DMS153 (cell line): ENCODE results near the gene PPIL6.
"Not testable (repeated sequence)": the region's sequence is repeated elsewhere in the genome, so short reads cannot be mapped to it uniquely, and the experiment has no call there.

Experiments used
- DNase-seq: peaks from one replicate; lab custom pipeline; 2025; lab: John Stamatoyannopoulos, UW

PPIL6 gene

DNA sequence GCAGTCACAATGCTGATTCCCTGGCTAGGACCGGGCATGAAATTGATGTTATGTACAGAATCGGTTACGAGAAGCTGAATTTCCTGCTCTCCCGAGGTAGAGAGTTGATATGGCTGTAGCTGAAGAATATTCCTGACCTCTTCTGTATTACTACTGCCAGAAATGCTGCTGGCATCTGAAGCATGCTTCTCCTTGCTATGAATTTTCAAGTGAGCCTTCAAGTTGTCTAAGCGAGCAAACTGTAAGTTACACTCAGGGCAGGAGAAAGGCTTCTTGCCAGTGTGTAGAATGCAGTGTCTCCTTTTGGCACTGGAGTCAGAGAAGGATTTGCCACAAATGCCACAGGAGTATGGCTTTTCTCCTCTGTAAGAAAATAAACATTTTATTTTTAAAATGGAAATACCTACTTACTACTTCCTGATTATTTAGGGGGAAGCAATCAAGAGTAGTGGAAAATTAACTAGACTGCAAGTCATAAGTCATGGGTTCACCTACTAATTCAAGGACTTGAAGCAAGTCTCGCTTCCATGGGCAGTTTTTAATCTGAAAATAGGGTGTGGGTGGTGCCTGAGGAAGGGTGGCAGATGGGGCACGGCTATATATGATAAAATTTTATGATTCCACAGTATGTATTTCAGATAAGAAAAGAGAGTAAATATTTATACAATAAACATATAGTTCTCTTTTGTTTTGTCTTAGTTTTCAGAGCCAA, 25.9 kb upstream of the PPIL6 start:
- no peak for DNase-seq

DNA sequence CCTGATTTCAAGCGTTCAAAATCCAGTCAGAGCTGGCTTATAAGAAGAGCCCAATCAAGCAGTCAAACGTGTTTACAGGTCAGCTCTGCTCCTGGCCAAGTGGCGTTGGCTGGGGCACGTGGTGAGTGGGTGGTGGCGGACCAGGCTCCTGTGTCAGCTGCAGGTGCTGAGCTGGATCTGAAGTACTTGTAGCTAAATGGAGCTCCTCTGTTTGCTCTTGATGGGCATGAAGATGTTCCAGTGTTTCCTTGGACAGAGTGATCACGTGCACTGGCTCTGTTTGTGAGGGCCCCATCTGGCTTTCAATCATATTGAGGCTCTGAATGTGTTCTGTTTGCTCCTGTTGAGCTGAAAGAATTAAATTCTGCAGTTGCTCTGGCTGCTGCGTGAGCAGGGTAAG, 25.3 kb upstream of the PPIL6 start:
- DNase-seq = peak; percentile 92

DNA sequence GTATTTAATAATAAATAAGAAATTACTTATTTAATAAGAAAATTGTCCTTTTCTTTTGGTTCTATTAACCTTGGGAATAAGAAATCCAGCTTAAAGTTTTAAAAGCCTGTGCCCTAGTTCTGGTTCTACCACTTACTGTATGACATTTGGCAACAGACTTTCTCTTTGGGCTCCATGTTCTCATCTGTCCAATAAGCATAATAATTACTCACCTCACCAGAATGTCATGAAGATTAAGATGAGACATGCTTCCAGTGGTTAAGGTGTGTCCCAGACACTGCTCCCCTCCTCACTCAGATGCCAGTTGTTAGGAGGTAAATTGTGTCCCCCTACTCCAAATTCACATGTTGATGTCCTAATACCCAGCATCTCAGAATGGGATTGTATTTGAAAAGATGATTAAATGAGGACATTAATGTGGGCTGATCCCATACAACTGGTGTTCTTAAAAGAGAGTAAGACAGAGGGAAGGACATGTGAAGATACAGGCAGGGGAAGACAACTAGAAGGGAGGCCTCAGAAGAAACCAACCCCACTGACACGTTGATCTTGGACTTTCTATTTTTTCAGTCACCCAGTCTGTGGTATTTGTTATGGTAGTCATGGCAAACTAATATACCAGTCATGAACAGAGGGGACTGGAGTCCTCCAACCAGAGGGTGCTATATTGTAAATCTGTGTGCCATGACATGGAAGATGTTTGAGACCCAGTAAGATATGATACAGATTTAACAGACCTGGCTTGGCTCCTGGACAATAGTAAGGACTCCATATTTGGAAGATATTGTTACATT, 21.5 kb upstream of the PPIL6 start:
- no peak for DNase-seq

DNA sequence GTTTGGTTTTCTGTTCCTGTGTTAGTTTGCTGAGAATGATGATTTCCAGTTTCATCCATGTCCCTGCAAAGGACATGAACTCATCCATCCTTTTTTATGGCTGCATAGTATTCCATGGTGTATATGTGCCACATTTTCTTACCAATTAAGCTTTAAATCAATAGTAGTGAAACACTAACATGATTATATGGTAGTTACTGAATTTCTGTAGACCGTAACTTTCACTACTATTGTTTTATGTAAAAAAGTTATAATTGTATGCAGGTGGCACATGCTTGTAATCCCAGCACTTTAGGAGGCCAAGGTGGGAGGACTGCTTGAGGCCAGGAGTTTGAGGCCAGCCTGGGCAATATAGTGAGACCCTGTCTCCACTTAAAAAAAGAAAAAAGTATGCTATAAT, 20.8 kb upstream of the PPIL6 start:
- DNase-seq = not testable (repeated sequence)

DNA sequence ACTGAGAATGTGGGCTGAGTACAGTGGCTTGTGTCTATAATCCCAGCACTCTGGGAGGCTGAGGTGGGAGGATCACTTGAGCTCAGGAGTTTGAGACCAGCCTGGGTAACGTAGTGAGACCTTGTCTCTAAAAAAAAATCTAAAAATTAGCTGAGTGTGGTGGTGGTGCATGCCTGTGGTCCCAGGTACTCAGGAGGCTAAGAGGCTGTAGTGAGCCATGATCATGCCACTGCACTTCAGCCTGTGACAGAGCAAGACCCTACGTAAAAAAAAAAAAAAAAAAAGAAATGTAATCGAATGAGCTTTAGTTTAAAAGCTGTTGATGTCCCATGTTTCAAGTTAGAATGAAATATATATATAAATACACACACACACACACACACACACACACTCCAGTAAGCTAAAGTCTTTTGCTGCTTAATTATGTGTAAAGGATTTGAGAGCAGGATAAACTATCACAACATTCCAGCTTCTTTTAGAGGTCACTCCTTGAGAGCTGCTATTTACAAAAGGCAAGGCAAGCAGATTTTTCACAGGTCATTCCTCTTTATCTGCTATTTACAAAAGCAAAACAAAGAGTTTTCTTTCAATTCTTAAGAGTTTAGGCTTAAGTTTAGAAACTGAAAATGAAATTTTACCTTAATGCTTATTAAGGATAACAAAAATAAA, 19.9 kb upstream of the PPIL6 start:
- no peak for DNase-seq

DNA sequence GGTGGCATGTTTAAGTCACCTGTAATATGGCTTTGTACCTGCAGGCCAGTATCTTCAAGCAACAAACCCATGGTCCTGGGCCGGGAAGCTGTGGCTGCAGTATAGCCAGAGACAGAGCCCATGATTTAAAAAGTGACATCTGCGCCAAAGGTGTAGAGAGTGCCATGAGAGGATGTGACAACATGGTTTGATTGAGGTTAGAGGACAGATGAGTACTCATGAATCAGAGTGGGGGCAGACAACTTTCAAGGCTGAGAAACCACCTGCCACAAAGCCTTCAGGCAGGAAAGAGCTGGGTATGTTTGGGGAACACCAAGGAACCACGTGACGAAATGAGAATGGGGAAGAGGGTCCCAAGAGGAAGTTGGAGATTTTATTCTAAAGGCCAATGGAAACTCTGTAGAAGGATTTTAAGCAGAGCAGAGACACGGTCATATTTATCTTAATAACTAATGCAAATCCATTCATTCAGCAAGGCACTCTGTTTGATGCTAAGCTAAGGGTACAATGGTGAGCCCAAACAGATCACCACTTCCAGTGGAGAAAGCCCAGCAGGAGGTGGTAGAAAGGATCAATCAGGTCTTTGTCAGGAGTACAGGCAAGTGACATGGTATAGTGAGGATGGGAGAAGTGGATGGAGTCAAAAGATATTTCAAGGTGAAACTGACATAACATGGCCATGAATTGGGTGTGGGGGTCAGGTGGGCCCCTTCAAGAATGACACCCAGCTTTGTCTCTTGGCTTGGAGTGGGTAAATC, 18.5 kb upstream of the PPIL6 start:
- no peak for DNase-seq

DNA sequence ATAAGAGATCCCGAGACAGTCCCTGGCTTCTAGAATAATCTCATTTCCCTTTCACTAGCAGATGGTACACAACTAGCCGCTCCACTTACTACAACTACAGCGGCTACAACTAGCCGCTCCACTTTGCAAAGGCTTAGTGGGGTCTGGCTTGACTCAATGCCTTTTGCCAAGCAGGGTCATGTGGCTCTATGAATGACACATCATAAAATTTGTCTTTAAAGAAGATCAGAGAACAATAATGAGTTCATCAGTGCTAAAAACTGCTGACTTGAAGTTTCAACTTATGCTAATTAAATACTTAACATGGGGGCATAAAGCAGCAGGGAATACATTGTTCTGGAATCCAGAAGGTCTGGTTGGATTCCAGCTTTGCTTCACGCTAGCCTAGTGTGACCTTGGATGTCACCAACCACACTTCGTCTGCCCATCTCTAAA, 17.2 kb upstream of the PPIL6 start:
- no peak for DNase-seq

DNA sequence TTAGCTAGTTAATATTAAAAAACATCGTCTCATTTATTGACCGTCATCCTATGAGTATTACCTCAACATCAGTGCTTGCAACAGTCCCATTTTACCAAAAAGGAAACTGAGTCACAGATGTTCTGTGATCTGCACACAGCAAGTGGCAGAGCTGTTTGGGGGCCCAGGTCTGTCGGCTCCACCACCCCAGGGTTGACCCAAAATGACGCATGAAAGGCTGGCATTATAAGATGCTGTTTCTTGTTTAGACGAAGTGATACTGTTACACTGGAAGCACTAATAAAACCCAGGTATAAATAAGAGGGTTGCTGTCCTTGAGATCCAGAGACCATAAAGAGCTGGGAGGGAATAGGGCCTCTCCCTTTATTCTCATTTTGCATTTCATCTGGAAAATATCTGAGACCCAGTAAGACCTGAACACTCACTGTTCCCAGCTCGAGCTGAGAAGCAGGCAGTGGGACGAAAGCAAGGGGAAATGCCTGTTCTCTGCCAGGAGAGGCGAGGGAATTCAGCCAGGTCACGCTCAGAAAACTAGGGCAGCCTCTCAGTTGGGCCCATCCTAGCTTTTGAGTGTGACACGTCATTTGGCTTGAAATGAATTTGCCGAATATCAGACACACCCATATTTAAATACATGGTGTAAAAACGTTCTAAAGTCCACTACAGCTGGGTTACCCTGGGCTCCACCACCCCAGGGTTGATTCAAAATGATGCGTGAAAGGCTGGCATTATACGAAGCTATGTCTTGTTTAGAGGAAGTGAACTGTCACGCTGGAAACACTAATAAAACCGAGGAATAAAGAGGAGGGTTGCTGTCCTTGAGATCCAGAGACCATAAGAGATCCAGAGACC, 16.5 kb upstream of the PPIL6 start:
- no peak for DNase-seq

DNA sequence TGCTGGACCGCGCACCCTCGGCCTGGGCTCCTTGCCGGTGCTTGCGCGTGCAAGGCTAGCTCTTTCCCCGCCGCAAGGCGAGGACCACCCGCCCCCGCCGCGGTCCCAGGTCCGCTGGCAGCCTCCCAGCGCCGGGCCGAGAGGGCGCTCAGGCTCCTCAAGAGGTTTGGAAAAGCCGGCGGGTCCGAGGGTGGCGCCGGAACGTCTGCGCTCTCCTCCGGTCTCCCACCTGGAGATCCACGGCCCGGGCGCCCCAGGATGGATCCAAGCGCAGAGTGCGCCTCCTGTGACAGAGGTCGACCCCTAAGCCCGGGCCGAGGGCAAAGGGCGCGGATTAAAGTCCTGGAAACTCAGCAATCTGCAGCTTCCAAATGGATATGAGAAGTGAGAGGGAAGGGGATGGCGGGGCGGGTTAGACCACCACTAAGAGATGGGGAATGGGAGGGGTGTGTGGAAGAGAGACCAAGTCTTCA, 15.7 kb upstream of the PPIL6 start:
- DNase-seq = no peak

DNA sequence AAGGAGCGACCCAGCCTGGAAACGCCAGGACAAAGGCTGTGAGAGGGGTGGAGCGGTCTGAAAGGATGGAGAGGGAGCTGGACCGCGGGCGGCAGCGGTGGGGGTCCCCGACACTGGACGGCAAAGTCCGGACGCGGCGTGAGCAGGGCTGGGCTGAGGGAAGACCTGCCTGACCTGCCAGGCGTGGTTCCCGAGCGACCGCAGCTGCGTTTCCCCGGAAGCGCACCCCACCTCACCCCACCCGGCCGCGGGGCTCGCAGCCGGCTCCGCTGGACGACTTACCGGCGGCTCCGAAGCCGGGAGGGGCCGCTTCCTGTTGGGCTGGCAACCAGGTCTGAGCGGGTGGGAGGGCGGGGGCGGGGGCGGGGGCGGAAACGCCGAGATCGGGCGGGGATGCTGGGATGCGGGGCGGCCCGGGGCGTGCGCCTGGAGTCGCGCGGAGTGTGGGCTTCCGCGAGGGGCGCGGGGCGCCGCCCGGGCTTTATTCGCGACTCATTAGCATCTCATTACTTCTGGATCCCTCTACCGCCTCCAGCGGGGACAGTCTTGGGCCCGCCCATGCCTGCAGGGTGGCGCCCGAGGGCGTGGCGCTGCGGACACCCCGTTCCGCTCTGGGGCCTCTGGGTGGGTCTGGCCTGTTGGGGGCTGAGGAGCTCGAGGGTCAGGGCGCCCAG, 15.1 kb upstream of the PPIL6 start, which contains the start of gene MICAL1:
Gene MICAL1 (minus strand): TSS at position 336 of the 674 bp plus-strand sequence. CDS start 1,576 bp downstream, outside the sequence.
- DNase-seq = peak; percentile 71

DNA sequence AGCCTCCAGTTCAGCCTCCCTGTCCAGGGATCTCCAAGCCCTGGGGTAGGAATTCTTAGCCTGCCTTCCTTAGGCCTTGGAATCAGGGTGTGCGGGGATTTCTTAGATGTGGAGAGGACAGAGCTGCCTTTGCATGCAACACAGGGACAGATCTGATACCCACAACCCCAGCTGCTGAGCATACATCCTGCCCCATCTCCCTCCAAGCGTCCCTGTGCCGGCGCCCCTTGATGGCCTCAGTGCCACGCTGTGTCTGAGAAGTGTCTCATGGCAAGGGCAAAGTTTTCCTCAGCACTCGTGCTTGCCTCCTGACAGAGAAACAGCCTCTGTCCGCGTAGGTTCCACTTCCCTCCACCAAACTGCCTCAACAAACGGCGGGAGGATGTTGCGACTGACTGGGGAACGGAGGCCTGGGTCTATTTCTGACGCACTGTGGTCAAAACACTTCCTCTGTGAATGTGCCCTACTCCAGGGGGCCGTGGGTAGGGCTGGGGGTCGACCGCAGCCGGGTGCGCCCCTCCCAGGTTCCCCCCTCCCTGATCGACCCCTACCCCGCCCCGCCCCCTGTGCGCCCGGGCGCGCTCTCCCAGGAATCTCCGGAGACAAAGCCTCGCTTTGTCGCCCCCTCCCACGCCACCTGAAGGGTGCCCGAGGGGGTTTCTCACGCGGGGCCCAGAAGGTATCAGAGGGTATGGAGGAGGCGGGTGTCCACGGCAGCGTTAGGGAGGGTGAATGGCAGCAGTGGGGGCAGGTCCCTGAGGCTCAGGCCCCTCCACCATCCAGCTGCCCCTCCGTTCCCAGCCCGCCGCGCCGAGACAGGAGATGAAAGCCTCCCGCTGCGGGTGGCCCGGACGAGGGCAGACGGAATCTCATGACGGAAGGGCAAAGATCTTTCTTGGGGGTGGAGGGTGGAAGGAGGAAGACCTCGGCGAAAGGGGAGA, 14.3 kb upstream of the PPIL6 start:
- DNase-seq = no peak

DNA sequence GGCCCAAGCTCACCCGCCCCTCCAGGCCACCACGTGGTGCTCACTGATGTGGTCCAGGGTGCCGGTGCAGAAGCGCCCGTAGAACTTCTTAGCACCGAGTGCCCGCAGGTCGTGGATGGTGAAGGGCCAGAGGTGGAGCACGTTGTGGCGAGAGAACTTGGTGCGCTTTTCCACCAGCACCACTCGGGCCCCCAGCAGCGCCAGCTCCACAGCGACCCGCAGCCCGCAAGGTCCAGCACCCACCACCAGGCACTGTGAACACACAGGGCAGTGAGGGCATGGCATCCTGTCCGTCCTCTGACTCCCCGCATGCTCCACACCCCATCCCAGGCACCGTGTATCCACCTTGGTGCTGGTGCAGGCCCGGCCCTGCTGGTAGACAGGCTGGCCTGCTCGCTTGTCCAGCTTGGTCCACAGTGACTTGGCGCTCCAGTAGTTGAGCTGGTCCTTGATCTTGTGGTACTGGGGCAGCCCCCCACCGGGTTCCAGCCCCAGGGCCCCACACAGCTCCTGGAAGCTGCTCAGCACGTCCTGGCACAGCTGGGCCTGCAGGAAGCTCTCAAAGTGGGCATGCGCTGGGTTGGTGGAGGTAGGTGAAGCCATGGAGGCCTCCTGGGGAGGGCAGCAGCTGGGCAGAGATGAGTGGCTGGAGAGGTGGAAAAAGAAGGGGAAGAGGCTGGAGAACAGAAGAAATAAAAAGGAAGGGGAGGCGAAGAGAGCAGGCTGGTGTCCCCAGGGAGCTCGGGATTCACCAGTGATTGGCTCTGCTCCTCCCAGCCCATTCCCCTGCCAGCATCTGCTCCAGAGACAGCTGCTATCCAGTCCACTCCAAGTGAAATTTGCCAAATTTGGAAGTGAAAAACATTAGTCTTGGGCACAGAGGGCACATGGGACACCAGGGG, 13.4 kb upstream of the PPIL6 start:
- peak; percentile 43 for DNase-seq

DNA sequence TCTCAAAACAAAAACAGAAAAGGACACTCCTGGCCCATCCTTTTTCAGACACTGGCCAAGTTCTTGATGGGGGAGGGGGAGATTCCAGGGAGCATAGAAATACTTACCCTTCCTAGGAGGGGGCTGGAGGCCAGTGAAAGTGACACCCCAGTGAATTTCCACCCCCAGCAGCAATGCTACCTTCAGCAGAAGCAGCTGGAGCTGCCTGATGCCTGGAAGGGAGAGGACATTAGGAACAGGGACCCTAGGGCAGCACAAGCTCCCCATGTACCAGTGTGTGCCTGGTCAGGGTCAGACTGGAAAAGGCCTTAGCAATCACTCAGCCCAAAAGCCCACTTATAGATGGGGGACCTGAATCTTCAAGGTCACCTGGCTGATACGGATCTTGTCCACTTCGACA, 12.7 kb upstream of the PPIL6 start:
- DNase-seq = no peak

DNA sequence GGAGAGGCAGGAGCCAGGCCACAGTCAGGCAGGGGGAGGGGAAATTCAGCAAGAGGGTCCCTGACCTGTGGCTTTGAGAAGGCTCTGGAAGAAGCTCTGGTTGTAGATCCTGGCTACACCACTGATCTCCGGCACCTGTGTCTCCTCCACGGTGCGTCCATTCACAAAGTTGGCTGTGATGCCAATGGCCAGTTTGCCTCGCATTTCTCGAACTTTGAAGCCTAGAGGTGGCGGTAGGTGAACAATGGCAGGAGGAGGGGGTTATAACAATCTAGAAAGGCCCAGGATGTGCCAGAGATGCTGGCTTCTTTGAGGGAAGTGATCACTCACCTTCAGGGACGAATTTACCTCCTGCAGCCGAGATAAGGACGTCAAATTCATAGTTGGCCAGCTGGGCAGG, 11.8 kb upstream of the PPIL6 start:
- no peak for DNase-seq

DNA sequence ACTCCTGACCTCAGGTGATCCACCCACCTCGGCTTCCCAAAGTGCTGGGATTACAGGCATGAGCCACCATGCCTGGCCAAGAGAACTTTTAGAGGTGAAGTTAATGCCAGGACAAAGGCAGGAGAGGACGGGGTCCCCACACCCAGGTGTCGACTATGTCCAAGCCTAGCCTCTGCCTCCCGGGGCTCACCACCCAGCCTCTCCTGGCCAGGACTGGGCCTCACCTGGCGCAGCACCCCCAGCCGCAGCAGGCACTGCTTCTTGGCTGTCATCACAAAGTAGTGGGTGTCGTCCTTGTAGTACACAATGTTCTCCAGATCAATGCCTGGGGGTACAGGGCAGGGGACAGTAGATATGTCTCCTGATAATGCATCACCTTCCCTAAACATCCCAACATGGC, 10.9 kb upstream of the PPIL6 start:
- DNase-seq = no peak

DNA sequence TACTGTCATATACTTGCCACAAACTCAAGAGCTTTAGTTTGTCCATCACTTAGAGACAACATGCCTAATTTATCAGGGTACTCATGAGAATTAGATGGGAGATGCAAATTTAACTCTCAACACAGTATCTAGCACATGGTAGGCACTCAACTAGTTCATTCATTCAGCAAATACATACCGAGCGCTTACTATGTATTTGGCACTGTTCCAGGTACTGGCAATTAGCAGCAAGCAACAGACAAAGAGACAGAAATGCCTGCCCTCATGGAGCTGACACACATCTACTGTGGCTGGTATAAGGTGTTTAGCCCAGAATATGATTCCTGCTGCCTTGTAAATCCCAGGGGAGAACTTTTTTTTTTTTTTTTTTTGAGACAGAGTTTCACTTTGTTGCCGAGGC, 10.4 kb upstream of the PPIL6 start:
- no peak for DNase-seq

DNA sequence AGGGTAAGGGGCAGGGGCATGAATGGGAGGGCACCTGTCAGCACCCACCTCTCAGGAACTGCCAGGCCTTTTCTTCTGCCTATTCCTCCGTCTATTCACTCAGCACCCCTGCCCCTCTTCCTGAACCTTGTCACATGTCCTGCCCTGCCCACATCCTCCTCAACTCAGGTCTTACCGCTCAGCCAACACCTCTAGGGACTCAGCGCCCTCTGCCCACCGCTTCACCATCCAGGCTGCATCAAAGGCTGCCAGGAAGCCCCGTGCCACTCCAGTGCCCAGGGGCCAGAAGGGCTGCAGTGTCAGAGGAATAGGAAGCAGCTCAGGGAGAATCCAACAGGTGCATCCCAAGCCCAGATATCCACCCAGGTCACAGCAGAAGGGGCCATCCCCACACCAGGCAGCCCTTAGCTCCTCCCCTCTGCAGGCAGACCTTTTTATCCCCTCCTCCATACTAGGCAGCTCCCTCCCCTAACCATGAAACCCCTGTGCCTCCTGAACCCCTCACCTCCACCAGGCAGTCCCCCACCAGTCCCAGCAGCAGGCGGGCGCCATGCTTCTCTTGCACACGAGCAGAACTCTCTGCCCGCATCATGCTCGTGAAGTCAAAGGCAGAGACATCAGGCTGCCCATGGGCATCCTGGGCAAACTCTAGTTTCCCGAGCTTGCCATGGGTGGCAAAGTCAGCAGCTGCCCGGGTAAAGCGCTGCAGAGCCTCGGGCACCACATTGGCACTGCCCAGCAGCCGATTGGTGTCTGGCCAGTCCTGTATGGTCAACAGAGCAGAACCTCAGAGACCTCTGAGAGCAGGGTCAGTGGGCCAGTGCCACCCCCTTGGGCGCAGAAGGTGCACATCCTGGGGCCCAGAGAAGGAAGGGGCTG, 9.6 kb upstream of the PPIL6 start:
- DNase-seq = no peak
